IPS-NIHi7 (cell line): ENCODE results near the gene CDC14A.
"Not testable (repeated sequence)": the region's sequence is repeated elsewhere in the genome, so short reads cannot be mapped to it uniquely, and the experiment has no call there.

Source experiments
- DNase-seq: peaks from one replicate; pipeline ENCODE4 v3.0.0; 2012; ENCODE audit warnings: mixed read lengths; ENCODE audit errors: extremely low spot score

The CDC14A gene

GRCh38 chr1:100404821-100405220 lies 52.5 kb downstream of the CDC14A start:
- DNase-seq: no peak

- DNase-seq: not testable (repeated sequence)
Observed at GRCh38 chr1:100405902-100406301, 53.6 kb downstream of the CDC14A start.

GRCh38 chr1:100407390-100407789 lies 55.1 kb downstream of the CDC14A start:
- not testable (repeated sequence) for DNase-seq

GRCh38 chr1:100411019-100411418 lies 58.7 kb downstream of the CDC14A start:
- no peak for DNase-seq

- no peak for DNase-seq
Observed at GRCh38 chr1:100411574-100411973, 59.3 kb downstream of the CDC14A start.

GRCh38 chr1:100413035-100413434 lies 60.7 kb downstream of the CDC14A start:
- DNase-seq: no peak

- no peak for DNase-seq
Observed at GRCh38 chr1:100414693-100415497, 62.6 kb downstream of the CDC14A start.

- no peak for DNase-seq
Observed at GRCh38 chr1:100415498-100415778, 63.1 kb downstream of the CDC14A start.

GRCh38 chr1:100419072-100419471 lies 66.8 kb downstream of the CDC14A start:
- DNase-seq: no peak

- DNase-seq: no peak
Observed at GRCh38 chr1:100422065-100422464, 69.8 kb downstream of the CDC14A start.

- DNase-seq: no peak
Observed at GRCh38 chr1:100423832-100424337, 71.6 kb downstream of the CDC14A start.

GRCh38 chr1:100428160-100428559 lies 75.9 kb downstream of the CDC14A start:
- no peak for DNase-seq

- no peak for DNase-seq
Observed at GRCh38 chr1:100430325-100430756, 78.0 kb downstream of the CDC14A start.

- DNase-seq: no peak
Observed at GRCh38 chr1:100431954-100432353, 79.6 kb downstream of the CDC14A start.

- no peak for DNase-seq
Observed at GRCh38 chr1:100433563-100433962, 81.3 kb downstream of the CDC14A start.

GRCh38 chr1:100434831-100435230 lies 82.5 kb downstream of the CDC14A start:
- no peak for DNase-seq

- no peak for DNase-seq
Observed at GRCh38 chr1:100438375-100438774, 86.1 kb downstream of the CDC14A start.

GRCh38 chr1:100438789-100439188 lies 86.5 kb downstream of the CDC14A start:
- no peak for DNase-seq

GRCh38 chr1:100440075-100440809 lies 87.9 kb downstream of the CDC14A start:
- DNase-seq: peak; percentile 34

GRCh38 chr1:100441146-100441545 lies 88.8 kb downstream of the CDC14A start:
- DNase-seq: no peak

- DNase-seq: no peak
Observed at GRCh38 chr1:100441651-100442050, 89.3 kb downstream of the CDC14A start.

GRCh38 chr1:100443811-100444571 lies 91.7 kb downstream of the CDC14A start:
- DNase-seq: no peak
